Mesodermal cell (in vitro differentiated cells): ENCODE measurements around the gene CCDC9.
"Not testable (repeated sequence)": the region's sequence is repeated elsewhere in the genome, so short reads cannot be mapped to it uniquely, and the experiment has no call there.

Experiments used
- H3K27ac ChIP-seq: 2 replicates; pipeline ENCODE4 v1.7.0; 2013; ENCODE audit warnings: mild to moderate bottlenecking, low read depth, low read length, moderate library complexity; ENCODE audit not compliant: severe bottlenecking
- H3K36me3 ChIP-seq: 2 replicates; pipeline ENCODE4 v1.7.1; 2013; ENCODE audit warnings: mild to moderate bottlenecking, low read length, moderate library complexity; ENCODE audit not compliant: control insufficient read depth, insufficient read depth
- H3K4me1 ChIP-seq: one replicate; pipeline ENCODE4 v1.7.1; 2013; ENCODE audit warnings: mild to moderate bottlenecking, low read length; ENCODE audit not compliant: insufficient read depth, control insufficient read depth, poor library complexity, severe bottlenecking
- H3K4me3 ChIP-seq: 2 replicates; pipeline ENCODE4 v1.7.0; 2013; ENCODE audit warnings: low read length, control low read depth, mild to moderate bottlenecking; ENCODE audit not compliant: insufficient read depth, poor library complexity, severe bottlenecking; ENCODE audit errors: extremely low read depth
- H3K9me3 ChIP-seq: 2 replicates; pipeline ENCODE4 v1.7.1; 2013; ENCODE audit warnings: mild to moderate bottlenecking, low read length, moderate library complexity; ENCODE audit not compliant: control insufficient read depth
- WGBS, 2 experiments: methylation state at CpG; one replicate each; pipeline ENCODE4 v1.1.5; 2013; ENCODE audit warnings: missing lambda C conversion rate in 2 of 2; ENCODE audit not compliant: insufficient coverage in 2 of 2; 5-methylcytosine and 5-hydroxymethylcytosine counted together

Gene CCDC9

GRCh38 chr19:47239152-47239551 is 17.2 kb upstream of the CCDC9 start:
- peak overlapping the region; percentile 27 for H3K4me3 ChIP-seq
- no peak overlapping the region for H3K27ac ChIP-seq
- WGBS, 2 experiments, result 18 to 46% methylated on average over 6 to 16 of the region's 16 CpGs
- H3K36me3 ChIP-seq, result no peaks in the 10 kb centered on the region
- H3K9me3 ChIP-seq, result no peaks in the 10 kb centered on the region
- peaks cover 17% of the 10 kb centered on the region for H3K4me1 ChIP-seq

GRCh38 chr19:47239610-47240296 is 16.6 kb upstream of the CCDC9 start:
- Histone ChIP-seq H3K36me3 (no peaks in the 10 kb centered on the region), H3K4me3 (peak overlapping the region; percentile 27), H3K27ac (no peak overlapping the region), H3K9me3 (no peaks in the 10 kb centered on the region), H3K4me1 (peaks cover 17% of the 10 kb centered on the region)
- WGBS, 2 experiments, result 5% methylated on average over 37 to 59 of the region's 62 CpGs

GRCh38 chr19:47240556-47240955 is 15.8 kb upstream of the CCDC9 start:
- no peak overlapping the region for H3K4me3 ChIP-seq
- no peak overlapping the region for H3K27ac ChIP-seq
- H3K9me3 ChIP-seq, result no peaks in the 10 kb centered on the region
- H3K36me3 ChIP-seq, result no peaks in the 10 kb centered on the region
- peaks cover 17% of the 10 kb centered on the region for H3K4me1 ChIP-seq
- WGBS, 2 experiments, result 66 to 76% methylated on average over 4 to 6 of the region's 6 CpGs

- 29 to 31% methylated on average over 7 of the region's 27 CpGs for WGBS, 2 experiments
- Histone ChIP-seq H3K9me3 (no peaks in the 10 kb centered on the region), H3K27ac (no peak overlapping the region), H3K4me1 (peaks cover 17% of the 10 kb centered on the region), H3K36me3 (no peaks in the 10 kb centered on the region), H3K4me3 (no peak overlapping the region)
Observed at GRCh38 chr19:47240996-47241918, 15.1 kb upstream of the CCDC9 start.

- no peaks in the 10 kb centered on the region for H3K9me3 ChIP-seq
- no peak overlapping the region for H3K4me3 ChIP-seq
- peaks cover 17% of the 10 kb centered on the region for H3K4me1 ChIP-seq
- no peaks in the 10 kb centered on the region for H3K36me3 ChIP-seq
- H3K27ac ChIP-seq, result no peak overlapping the region
- WGBS, 2 experiments, result 93 to 95% methylated on average over 7 of the region's 7 CpGs
Observed at GRCh38 chr19:47241919-47242577, 14.3 kb upstream of the CCDC9 start.

- Histone ChIP-seq H3K27ac (no peak overlapping the region), H3K9me3 (no peaks in the 10 kb centered on the region), H3K4me3 (peak overlapping the region; percentile 18), H3K36me3 (no peaks in the 10 kb centered on the region), H3K4me1 (peaks cover 17% of the 10 kb centered on the region)
- WGBS, 2 experiments, result 28 to 34% methylated on average over 6 to 7 of the region's 9 CpGs
Observed at GRCh38 chr19:47243364-47243775, 13.0 kb upstream of the CCDC9 start.

- H3K4me3 ChIP-seq, result peak overlapping the region; percentile 18
- 2 to 5% methylated on average over 22 to 39 of the region's 46 CpGs for WGBS, 2 experiments
- peak overlapping the region; percentile 92 for H3K27ac ChIP-seq
Observed at GRCh38 chr19:47243776-47244547, 12.4 kb upstream of the CCDC9 start.

GRCh38 chr19:47247308-47247990 is 8.9 kb upstream of the CCDC9 start:
- no peaks in the 10 kb centered on the region for H3K36me3 ChIP-seq
- H3K4me3 ChIP-seq, result no peak overlapping the region
- H3K27ac ChIP-seq, result no peak overlapping the region
- peaks cover 3% of the 10 kb centered on the region for H3K4me1 ChIP-seq
- WGBS, 2 experiments, result 58 to 68% methylated on average over 10 to 19 of the region's 25 CpGs
- H3K9me3 ChIP-seq, result no peaks in the 10 kb centered on the region

More at GRCh38 chr19:47243776-47244547, 12.4 kb upstream of the CCDC9 start:
- no peaks in the 10 kb centered on the region for H3K36me3 ChIP-seq
- H3K9me3 ChIP-seq, result no peaks in the 10 kb centered on the region
- H3K4me1 ChIP-seq, result peaks cover 14% of the 10 kb centered on the region

- not testable (repeated sequence) for H3K4me3 ChIP-seq, H3K27ac ChIP-seq, H3K36me3 ChIP-seq, H3K9me3 ChIP-seq
- H3K4me1 ChIP-seq, result peaks cover 12% of the 10 kb centered on the region
- WGBS, 2 experiments, result 85 to 96% methylated on average over 5 of the region's 8 CpGs
Observed at GRCh38 chr19:47253016-47253415, 3.3 kb upstream of the CCDC9 start.
